Vagina (tissue), 2 donors: ENCODE data around the gene USP20. TPM values are rescaled to one million over a fixed set of nuclear protein-coding genes. Genes with fewer than 3 reads are reported as not detected.

ENCODE experiments used
- DNase-seq, 2 donors: peaks; one replicate each; pipeline ENCODE4 v3.0.0-alpha.2; 2017; ENCODE audit errors: extremely low spot score in 2 of 2
- H3K27ac ChIP-seq: fragments of 200-600 bp; sonication (generic); one replicate; pipeline ENCODE4 v1.5.1; 2019
- H3K27me3 ChIP-seq: fragments of 200-600 bp; sonication (generic); one replicate; pipeline ENCODE4 v1.5.1; 2019
- H3K36me3 ChIP-seq, 2 donors: fragments of 200-600 bp; sonication (generic); one replicate each; pipeline ENCODE4 v1.5.1; 2017 to 2019
- H3K4me1 ChIP-seq: fragments of 200-600 bp; sonication (generic); one replicate; pipeline ENCODE4 v1.5.1; 2019
- H3K4me3 ChIP-seq, 2 donors: fragments of 200-600 bp; sonication (generic); 1 replicate in 1 of 2; 2 replicates in 1 of 2; pipeline ENCODE4 v1.5.1; 2016 to 2019
- H3K9me3 ChIP-seq: fragments of 200-600 bp; sonication (generic); one replicate; pipeline ENCODE4 v1.5.1; 2019
- CTCF ChIP-seq, 3 experiments: fragments of 450-650 bp in 2 of 3; fragments of 200-600 bp in 1 of 3; sonication (generic) in 1 of 3; IDR thresholded peaks; one replicate each; pipeline ENCODE4 v1.5.1; 2017 to 2019; ENCODE audit warnings: antibody characterized with exemption in 3 of 3, mild to moderate bottlenecking in 2 of 3, moderate library complexity in 2 of 3
- POLR2A ChIP-seq, 2 donors: fragments of 450-650 bp; IDR thresholded peaks; one replicate each; pipeline ENCODE4 v1.6.1; 2017; ENCODE audit warnings: antibody characterized with exemption in 2 of 2, mild to moderate bottlenecking in 2 of 2, moderate library complexity in 2 of 2
- POLR2AphosphoS5 ChIP-seq, 2 donors: sonication (generic); formaldehyde crosslinking; IDR thresholded peaks; one replicate each; pipeline ENCODE4 v1.9.0; 2017; ENCODE audit warnings: antibody characterized with exemption in 2 of 2, mild to moderate bottlenecking in 2 of 2, low read depth in 1 of 2; ENCODE audit not compliant: insufficient read depth in 1 of 2
- intact Hi-C: fragments of 100-400 bp; cut with DNase I; formaldehyde crosslinking; loops from one replicate; pipeline ENCODE4 v1.15.1; 2023
- total RNA-seq: library from RNA; depleted of rRNA; stranded (reverse); fragments of >200 nt; gene quantifications from one replicate; pipeline ENCODE4 v1.2.3, GENCODE V29; 2016

Gene USP20
- total RNA-seq, 1 donor from 2014 or later: 29.5 TPM

GRCh38 chr9:129822898-129823541 is 12.2 kb upstream of the USP20 start:
- intact Hi-C loops: no loop called here
- H3K27ac ChIP-seq: peak overlapping the region; percentile 63
- peaks cover 0 to 26% of the 10 kb centered on the region in 2 donors for H3K36me3 ChIP-seq
- no peak for DNase-seq
- TF ChIP-seq POLR2A (IDR thresholded peaks at IDR 0.05) (no peak), CTCF (IDR thresholded peaks at IDR 0.05) (no peak), POLR2AphosphoS5 (IDR thresholded peaks at IDR 0.05; ENCODE audit: insufficient read depth in 1 of 2, low read depth in 1 of 2) (no peak)
- peak overlapping the region; percentile 71 to 86 for H3K4me3 ChIP-seq
- no peaks in the 10 kb centered on the region for H3K9me3 ChIP-seq
- peaks cover 12% of the 10 kb centered on the region for H3K4me1 ChIP-seq
- H3K27me3 ChIP-seq: no peaks in the 10 kb centered on the region

- peak overlapping the region; percentile 63 for H3K27ac ChIP-seq
- intact Hi-C loops: no loop called here
- peaks cover 0 to 26% of the 10 kb centered on the region in 2 donors for H3K36me3 ChIP-seq
- no peak for TF ChIP-seq POLR2A (IDR thresholded peaks at IDR 0.05)
- no peak for DNase-seq
- peaks cover 12% of the 10 kb centered on the region for H3K4me1 ChIP-seq
- H3K4me3 ChIP-seq: peak overlapping the region; percentile 71 to 86
- no peaks in the 10 kb centered on the region for H3K27me3 ChIP-seq
- H3K9me3 ChIP-seq: no peaks in the 10 kb centered on the region
Observed at GRCh38 chr9:129823542-129823934, 11.7 kb upstream of the USP20 start.

- peak within 1 kb of the TSS; percentile 71 to 86 for H3K4me3 ChIP-seq
- TF ChIP-seq CTCF (IDR thresholded peaks at IDR 0.05) (no peak), POLR2AphosphoS5 (IDR thresholded peaks at IDR 0.05; ENCODE audit: insufficient read depth in 1 of 2, low read depth in 1 of 2) (peak; percentile 84 to 98)
- no peaks in the 10 kb centered on the region for H3K27me3 ChIP-seq
- peaks cover 0 to 28% of the 10 kb centered on the region in 2 donors for H3K36me3 ChIP-seq
- intact Hi-C loops: no loop called here
- H3K27ac ChIP-seq: peak within 1 kb of the TSS; percentile 63
- peak in 1 of 2 donors; percentile 94 for DNase-seq
- no peaks in the 10 kb centered on the region for H3K9me3 ChIP-seq
- H3K4me1 ChIP-seq: peaks cover 12% of the 10 kb centered on the region
Observed at GRCh38 chr9:129823935-129824601, 11.2 kb upstream of the USP20 start, which contains the start of gene TOR1A. TOR1A (minus strand) TSS chr9:129824136; CDS start chr9:129824085, 51 bp downstream.

GRCh38 chr9:129826344-129826743 is 8.9 kb upstream of the USP20 start:
- H3K27ac ChIP-seq: no peak overlapping the region
- H3K4me1 ChIP-seq: peaks cover 12% of the 10 kb centered on the region
- no peaks in the 10 kb centered on the region for H3K27me3 ChIP-seq
- H3K9me3 ChIP-seq: no peaks in the 10 kb centered on the region
- DNase-seq: no peak
- TF ChIP-seq POLR2A (IDR thresholded peaks at IDR 0.05): no peak
- TF ChIP-seq POLR2AphosphoS5 (IDR thresholded peaks at IDR 0.05; ENCODE audit: insufficient read depth in 1 of 2, low read depth in 1 of 2): no peak
- no peak for TF ChIP-seq CTCF (IDR thresholded peaks at IDR 0.05)
- peaks cover 0 to 35% of the 10 kb centered on the region in 2 donors for H3K36me3 ChIP-seq
- intact Hi-C loops: no loop called here
- H3K4me3 ChIP-seq: no peak overlapping the region

GRCh38 chr9:129826759-129827158 is 8.5 kb upstream of the USP20 start:
- intact Hi-C loops: no loop called here
- no peaks in the 10 kb centered on the region for H3K9me3 ChIP-seq
- H3K36me3 ChIP-seq: peaks cover 0 to 39% of the 10 kb centered on the region in 2 donors
- TF ChIP-seq POLR2AphosphoS5 (IDR thresholded peaks at IDR 0.05; ENCODE audit: insufficient read depth in 1 of 2, low read depth in 1 of 2) (no peak), CTCF (IDR thresholded peaks at IDR 0.05) (no peak), POLR2A (IDR thresholded peaks at IDR 0.05) (no peak)
- no peak overlapping the region for H3K27ac ChIP-seq
- DNase-seq: no peak
- peaks cover 12% of the 10 kb centered on the region for H3K4me1 ChIP-seq
- H3K4me3 ChIP-seq: no peak overlapping the region
- no peaks in the 10 kb centered on the region for H3K27me3 ChIP-seq
